ENCODE data around the gene MCUB. TPM values are rescaled to one million over a fixed set of nuclear protein-coding genes. Genes with fewer than 3 reads are reported as not detected.

The MCUB gene
- total RNA-seq, 2 experiments from 2014 or later = 69.1 to 71.8 TPM

DNA sequence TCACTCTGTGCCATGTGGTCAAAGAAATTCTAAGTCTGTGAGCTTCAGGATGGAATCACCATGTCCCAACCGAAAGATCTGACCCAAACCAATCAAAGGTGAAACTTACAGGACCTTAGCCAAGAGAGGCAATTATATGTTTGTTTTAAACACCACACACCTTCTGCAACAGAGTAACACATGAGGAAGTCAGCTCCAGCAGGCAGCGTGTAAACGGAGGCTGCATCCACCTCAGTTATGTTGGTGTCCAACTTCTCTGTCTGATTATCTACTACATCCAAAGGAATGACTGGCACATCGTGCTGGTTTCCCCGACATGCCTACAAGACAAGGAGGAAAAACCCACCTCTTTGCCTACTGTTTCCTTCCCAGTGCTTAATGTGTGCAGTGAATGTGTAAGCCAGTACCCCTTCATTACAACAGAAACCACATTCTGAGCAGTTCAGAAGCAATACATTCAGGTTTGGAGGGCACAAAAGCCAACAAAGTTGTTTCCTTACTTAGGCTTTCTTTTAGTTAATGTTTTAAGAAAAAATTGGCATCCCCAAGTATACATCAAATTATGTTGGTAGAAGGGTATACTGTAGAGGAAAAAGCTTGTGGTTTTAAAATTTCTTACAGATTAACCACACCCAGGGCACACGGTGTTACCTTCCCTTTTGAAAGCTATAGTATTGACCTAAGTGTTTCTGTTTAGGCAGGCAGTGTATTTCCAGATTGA is 130.8 kb downstream of the MCUB start:
- H3K4me1 Mint-ChIP-seq (ENCODE audit: low read depth) = peaks cover 32% of the 10 kb centered on the region
- CTCF ChIA-PET = interaction anchor here (0.7 to 1.6 kb wide), 2 partner anchors 10 to 32 kb away, joined by 8 to 9 read pairs; no protein-coding TSS in a partner anchor
- H3K27ac Mint-ChIP-seq = peak overlapping the region; percentile 54
- no peaks in the 10 kb centered on the region for H3K9me3 Mint-ChIP-seq
- intact Hi-C loops (cut with micrococcal nuclease) = no loop called here
- peak; percentile 14 for DNase-seq
- no peaks in the 10 kb centered on the region for H3K27me3 Mint-ChIP-seq (ENCODE audit: low read depth)
- peaks cover 43% of the 10 kb centered on the region for H3K36me3 Mint-ChIP-seq (ENCODE audit: low read depth)
- no peak overlapping the region for H3K4me3 Mint-ChIP-seq

DNA sequence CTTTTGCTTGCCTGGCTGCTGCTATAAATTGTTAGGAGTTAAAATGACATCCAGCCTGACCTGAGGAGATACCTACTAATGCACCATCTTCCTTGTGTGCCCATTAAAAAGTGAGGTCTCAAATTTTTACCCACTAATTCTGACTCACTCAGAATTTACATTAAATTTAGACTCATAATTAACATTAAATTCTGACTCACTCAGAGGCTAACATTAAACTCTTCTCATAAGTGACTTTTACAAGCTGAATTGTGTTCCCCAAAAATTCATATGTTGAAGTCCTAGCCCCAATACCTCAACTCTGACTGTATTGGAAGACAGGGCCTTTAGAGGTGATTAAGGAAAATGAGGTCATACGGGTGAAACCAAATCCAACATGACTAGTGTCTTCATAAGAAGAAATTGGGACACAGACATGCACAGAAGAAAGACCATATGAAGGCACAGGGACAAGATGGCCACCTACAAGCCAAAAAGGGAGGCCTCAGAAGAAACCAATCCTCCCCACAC is 131.4 kb downstream of the MCUB start:
- CTCF ChIA-PET = interaction anchor here (1.6 kb wide), 1 partner anchor 10 kb away, joined by 9 read pairs; no protein-coding TSS in a partner anchor
- Mint-ChIP-seq H3K4me1 (ENCODE audit: low read depth) (peaks cover 33% of the 10 kb centered on the region), H3K27ac (peak overlapping the region; percentile 54), H3K36me3 (ENCODE audit: low read depth) (peaks cover 39% of the 10 kb centered on the region), H3K9me3 (no peaks in the 10 kb centered on the region), H3K4me3 (no peak overlapping the region), H3K27me3 (ENCODE audit: low read depth) (no peaks in the 10 kb centered on the region)
- intact Hi-C loops (cut with micrococcal nuclease) = no loop called here
- no peak for DNase-seq

DNA sequence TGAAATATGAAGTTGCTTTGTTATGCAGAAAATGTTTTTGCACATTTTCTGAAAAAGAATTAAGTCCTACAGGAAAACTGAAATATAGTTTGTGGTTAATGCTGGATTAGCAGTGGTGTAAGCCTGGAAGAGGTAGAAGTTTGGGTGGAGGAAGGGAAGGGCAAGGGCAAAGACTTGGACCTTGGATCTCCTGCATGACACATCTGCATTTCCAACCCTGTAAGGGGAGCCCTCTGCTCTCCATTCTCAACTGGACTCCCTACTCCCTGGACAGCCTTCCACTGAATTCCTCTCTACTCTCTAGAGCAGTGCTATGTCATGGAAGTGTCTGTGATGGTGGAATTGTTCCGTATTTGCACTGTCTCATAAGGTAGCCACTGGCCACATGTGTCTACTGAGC is 138.6 kb downstream of the MCUB start:
- Mint-ChIP-seq H3K9me3 (no peaks in the 10 kb centered on the region), H3K27ac (no peak overlapping the region), H3K4me1 (ENCODE audit: low read depth) (peaks cover 31% of the 10 kb centered on the region), H3K27me3 (ENCODE audit: low read depth) (no peaks in the 10 kb centered on the region), H3K36me3 (ENCODE audit: low read depth) (peaks cover 13% of the 10 kb centered on the region), H3K4me3 (no peak overlapping the region)
- CTCF ChIA-PET = interaction anchor here (1.3 kb wide), 1 partner anchor 13 kb away, joined by 3 read pairs; no protein-coding TSS in a partner anchor
- DNase-seq = no peak
- intact Hi-C loops (cut with micrococcal nuclease) = no loop called here

DNA sequence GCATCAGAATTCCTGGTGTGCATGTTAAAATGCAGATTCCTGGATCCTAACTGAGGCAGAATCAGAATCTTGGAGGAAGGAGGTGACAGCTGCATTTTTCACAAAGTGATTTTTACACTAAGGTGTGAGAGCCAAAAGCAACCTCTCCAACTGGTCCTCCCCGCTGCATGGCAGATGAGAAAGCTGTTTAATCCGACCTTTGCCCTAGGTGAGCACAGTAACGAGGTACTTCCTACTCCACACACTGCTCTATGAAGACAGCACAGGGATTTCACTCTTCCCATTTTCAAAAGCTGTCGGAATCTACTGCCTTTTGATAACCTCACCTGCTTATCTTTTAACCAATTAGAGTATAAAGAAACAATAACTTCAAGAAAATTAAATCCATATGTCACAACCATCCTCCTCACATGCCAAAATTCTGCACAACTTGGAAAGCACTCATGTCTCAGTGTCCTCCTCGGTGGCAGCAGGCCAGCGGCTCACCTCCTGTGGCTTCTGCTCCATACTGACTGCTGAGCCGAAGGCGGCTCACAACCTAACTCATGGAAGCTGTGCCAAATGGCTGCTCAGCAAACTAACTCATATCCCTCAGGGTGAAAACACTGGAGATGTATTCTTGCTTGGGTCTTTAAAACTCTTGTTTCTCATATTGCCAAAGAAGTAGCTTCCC is 139.6 kb downstream of the MCUB start:
- no peak for DNase-seq
- Mint-ChIP-seq H3K4me3 (no peak overlapping the region), H3K27me3 (ENCODE audit: low read depth) (no peaks in the 10 kb centered on the region), H3K4me1 (ENCODE audit: low read depth) (peaks cover 36% of the 10 kb centered on the region), H3K9me3 (no peaks in the 10 kb centered on the region), H3K36me3 (ENCODE audit: low read depth) (peaks cover 8% of the 10 kb centered on the region), H3K27ac (no peak overlapping the region)
- intact Hi-C loops (cut with micrococcal nuclease) = loop anchor here (10.0 kb wide), 1 partner anchor 495 kb away; the partner anchor contains the start of gene ELOVL6
- CTCF ChIA-PET = interaction anchor here (0.6 to 2.9 kb wide), 3 partner anchors 9 to 128 kb away, joined by 3 to 9 read pairs (median 5); no protein-coding TSS in a partner anchor

DNA sequence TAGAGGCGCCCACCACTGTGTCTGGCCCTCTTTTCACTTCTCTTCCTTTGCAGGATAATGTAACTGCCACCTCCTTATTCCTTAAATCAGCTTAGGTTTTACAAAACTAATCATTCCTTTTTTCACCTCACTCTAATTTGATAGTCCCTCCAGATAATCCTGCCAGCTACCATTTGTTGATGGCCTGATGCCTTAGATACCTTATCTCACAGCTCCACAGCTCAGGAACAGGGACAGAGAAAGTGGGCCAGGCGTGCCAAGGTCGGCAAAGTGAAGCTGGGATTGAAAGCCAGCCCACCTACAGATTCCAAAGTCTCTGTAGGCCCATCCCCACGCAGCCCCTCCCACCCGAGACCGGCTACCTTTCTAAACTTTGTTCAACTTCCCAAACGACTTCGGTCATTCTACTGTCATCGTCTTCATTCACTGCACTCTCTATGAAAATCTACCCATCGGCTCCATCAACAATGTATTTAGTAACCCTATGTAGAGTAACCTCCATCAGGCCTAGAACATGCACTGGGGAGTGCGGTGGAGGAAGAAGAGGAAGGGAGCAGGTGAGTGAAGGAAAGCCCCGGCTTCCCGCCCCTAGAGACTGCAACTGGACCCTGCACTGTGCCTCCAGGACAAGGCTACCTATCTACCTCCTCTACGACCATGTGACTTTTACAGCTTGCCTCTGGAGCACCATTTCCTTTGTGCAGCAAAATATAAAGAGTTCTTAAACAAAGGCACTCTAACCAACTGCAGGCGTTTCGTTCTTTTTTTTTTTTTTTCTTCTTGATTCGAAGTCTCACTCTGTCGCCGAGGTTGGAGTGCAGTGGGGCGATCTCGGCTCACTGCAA is 141.7 kb downstream of the MCUB start:
- Mint-ChIP-seq H3K27me3 (ENCODE audit: low read depth) (no peaks in the 10 kb centered on the region), H3K4me3 (peak overlapping the region; percentile 86), H3K4me1 (ENCODE audit: low read depth) (peaks cover 34% of the 10 kb centered on the region), H3K27ac (peak overlapping the region; percentile 82), H3K9me3 (no peaks in the 10 kb centered on the region), H3K36me3 (ENCODE audit: low read depth) (peaks cover 8% of the 10 kb centered on the region)
- no peak for DNase-seq
- intact Hi-C loops (cut with micrococcal nuclease) = loop anchor here (1.0 to 10.0 kb wide), 5 partner anchors 53 to 728 kb away; partner anchors contain the start of gene ELOVL6
- CTCF ChIA-PET = interaction anchor here (0.7 to 2.9 kb wide), 8 partner anchors 11 to 243 kb away, joined by 3 to 9 read pairs (median 6); no protein-coding TSS in a partner anchor

DNA sequence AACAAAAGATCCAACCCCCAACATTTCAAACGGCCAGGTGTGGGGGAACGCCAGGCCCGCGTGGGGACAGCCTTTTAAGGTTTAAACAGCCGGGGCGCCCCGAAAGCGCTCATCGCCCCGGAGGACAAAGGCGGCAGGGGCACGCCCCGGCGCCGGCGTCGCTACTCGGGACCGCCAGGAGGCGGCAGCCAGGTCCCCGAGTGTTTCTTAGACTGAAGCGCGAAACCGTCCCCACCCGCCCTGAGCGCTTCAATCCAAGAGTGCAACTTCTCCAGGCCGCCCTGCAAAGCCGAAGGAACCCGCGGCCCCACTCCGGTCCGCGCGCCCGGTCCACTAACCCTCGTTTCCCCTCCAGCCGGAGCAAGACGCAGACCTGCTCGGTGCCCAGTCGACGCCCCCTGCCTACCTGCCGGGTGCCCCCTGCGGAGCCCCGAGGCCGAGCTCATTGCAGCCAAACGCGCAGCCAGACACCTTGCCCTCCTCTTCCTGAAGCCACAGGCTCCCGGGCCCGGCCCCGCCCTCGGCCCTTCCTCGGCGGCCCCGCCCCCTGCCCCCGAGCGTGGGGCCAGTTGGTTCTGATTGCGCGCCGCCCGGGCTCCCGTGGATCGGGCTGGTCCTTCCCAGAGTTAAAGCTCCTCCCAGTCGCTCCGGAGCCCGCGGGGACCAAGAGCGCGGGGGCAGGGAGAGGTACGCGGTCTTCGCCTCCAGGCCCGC is 143.1 kb downstream of the MCUB start, which contains the start of gene CASP6:
Gene CASP6 (minus strand): TSS at position 496 of the 714 bp plus-strand sequence. CDS start 50 bp downstream, at position 446.
- H3K4me1 Mint-ChIP-seq (ENCODE audit: low read depth) = peaks cover 28% of the 10 kb centered on the region
- CTCF ChIA-PET = interaction anchor here (0.5 to 2.9 kb wide), 10 partner anchors 8 to 270 kb away, joined by 3 to 11 read pairs (median 3); partner anchors contain the start of genes PLA2G12A and SEC24B
- intact Hi-C loops (cut with micrococcal nuclease) = loop anchor here (1.0 to 10.0 kb wide), 9 partner anchors 26 to 730 kb away; partner anchors contain the start of genes ELOVL6, GAR1 and SEC24B
- H3K36me3 Mint-ChIP-seq (ENCODE audit: low read depth) = no peaks in the 10 kb centered on the region
- H3K27ac Mint-ChIP-seq = peak within 1 kb of the TSS; percentile 82
- peak within 1 kb of the TSS; percentile 86 for H3K4me3 Mint-ChIP-seq
- H3K9me3 Mint-ChIP-seq = no peaks in the 10 kb centered on the region
- H3K27me3 Mint-ChIP-seq (ENCODE audit: low read depth) = no peaks in the 10 kb centered on the region
- peak; percentile 76 for DNase-seq

DNA sequence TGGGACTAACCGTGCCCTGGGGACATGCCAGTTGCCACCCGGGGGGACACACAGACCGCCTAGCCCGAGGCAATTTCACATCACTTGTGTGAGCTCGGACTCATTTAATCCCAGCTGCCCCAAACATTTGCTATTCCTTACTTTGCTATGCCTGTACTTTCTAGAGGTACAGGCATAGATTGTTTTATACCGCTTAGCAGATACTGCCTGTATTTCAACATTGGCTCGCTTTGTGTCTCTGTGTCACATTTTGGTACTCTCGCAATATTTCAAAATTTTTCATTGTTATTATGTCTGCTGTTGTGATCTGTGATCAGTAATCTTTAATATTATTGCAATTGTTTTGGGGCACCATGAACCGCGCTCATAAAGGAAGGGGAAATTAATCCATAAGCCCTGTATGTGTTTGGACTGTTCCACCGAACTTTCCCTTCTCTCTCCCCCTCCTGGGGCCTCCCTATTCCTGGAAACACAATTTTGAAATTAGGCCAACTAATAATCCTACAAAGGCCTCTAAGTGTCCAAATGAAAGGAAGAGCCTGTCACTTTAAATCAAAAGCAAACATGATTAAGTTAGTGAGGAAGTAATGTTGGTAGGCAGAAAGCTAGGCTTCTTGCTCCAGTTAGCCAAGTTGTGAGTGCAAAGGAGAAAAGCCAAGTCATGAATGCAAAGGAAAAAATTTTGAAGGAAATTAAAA is 143.8 kb downstream of the MCUB start:
- peak overlapping the region; percentile 81 for H3K27ac Mint-ChIP-seq
- intact Hi-C loops (cut with micrococcal nuclease) = loop anchor here (1.0 to 10.0 kb wide), 7 partner anchors 25 to 491 kb away; partner anchors contain the start of genes ELOVL6, GAR1 and SEC24B
- H3K4me1 Mint-ChIP-seq (ENCODE audit: low read depth) = peaks cover 27% of the 10 kb centered on the region
- CTCF ChIA-PET = interaction anchor here (0.5 to 2.9 kb wide), 11 partner anchors 9 to 270 kb away, joined by 3 to 11 read pairs (median 3); partner anchors contain the start of genes PLA2G12A and SEC24B
- DNase-seq = no peak
- H3K36me3 Mint-ChIP-seq (ENCODE audit: low read depth) = no peaks in the 10 kb centered on the region
- H3K27me3 Mint-ChIP-seq (ENCODE audit: low read depth) = no peaks in the 10 kb centered on the region
- H3K4me3 Mint-ChIP-seq = peak overlapping the region; percentile 86
- no peaks in the 10 kb centered on the region for H3K9me3 Mint-ChIP-seq

DNA sequence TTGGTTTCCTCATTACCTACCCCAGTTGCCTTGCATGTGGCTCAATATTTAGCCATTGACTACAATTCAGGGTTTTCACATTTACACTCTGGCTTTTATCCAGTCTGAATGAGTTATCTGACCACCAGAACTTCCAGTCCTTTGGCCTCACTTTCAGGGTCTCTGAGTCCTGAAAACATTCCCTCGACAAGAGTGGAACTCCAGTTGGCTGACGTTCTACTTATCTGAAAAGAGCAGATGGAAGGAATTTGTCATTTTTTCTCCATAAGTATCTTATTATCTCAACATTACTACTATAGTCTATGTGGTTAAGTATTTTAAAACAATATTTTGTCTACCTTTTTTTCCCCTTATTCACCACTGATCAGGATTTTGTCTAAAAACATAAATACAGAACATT is 148.4 kb downstream of the MCUB start:
- no peak for DNase-seq
- CTCF ChIA-PET = no interaction called here
- Mint-ChIP-seq H3K4me1 (ENCODE audit: low read depth) (peaks cover 5% of the 10 kb centered on the region), H3K27me3 (ENCODE audit: low read depth) (no peaks in the 10 kb centered on the region), H3K9me3 (no peaks in the 10 kb centered on the region), H3K36me3 (ENCODE audit: low read depth) (peaks cover 4% of the 10 kb centered on the region), H3K4me3 (no peak overlapping the region), H3K27ac (no peak overlapping the region)
- intact Hi-C loops (cut with micrococcal nuclease) = loop anchor here (10.0 kb wide), 1 partner anchor 486 kb away; the partner anchor contains the start of gene ELOVL6

DNA sequence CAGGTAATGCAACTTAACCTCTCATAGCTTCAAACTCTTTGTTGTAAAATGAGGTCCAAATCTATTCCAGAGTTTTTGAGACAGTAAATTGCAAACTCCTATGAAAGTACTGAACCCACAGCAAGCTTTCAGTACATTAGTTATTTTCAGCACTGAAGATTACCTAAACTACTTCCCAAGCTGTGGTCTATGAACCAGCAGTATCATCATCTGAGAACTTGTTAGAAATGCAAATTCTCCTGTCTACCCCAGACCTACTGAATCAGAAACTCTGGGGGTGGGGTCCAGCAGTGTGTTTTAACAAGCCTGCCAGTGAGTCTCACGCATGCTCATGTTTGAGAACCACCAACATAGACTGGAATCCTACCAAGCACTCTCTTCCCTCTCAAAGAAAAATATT is 148.9 kb downstream of the MCUB start:
- H3K27me3 Mint-ChIP-seq (ENCODE audit: low read depth) = no peaks in the 10 kb centered on the region
- H3K36me3 Mint-ChIP-seq (ENCODE audit: low read depth) = peaks cover 4% of the 10 kb centered on the region
- intact Hi-C loops (cut with micrococcal nuclease) = loop anchor here (10.0 kb wide), 1 partner anchor 486 kb away; the partner anchor contains the start of gene ELOVL6
- H3K9me3 Mint-ChIP-seq = no peaks in the 10 kb centered on the region
- CTCF ChIA-PET = no interaction called here
- H3K4me3 Mint-ChIP-seq = no peak overlapping the region
- no peak overlapping the region for H3K27ac Mint-ChIP-seq
- H3K4me1 Mint-ChIP-seq (ENCODE audit: low read depth) = peaks cover 2% of the 10 kb centered on the region
- DNase-seq = no peak

DNA sequence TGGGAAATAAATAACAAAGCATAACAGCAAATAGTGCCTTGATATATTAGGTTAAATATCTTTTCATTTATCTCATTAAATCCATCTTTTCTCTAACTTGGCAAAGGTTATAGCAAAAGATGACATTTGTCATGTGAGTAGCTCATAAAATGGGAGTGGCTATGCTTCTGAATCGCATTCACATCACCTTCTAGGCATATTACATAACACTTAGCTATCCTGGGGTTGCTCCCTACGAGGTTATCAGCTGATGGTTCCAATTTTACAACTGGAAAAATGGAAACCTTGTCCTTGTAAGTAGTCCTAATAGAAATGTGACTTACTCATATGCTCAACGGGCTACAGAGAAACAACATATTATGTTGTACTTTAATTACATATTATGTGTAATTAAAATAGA is 153.5 kb downstream of the MCUB start:
- peaks cover 17% of the 10 kb centered on the region for H3K36me3 Mint-ChIP-seq (ENCODE audit: low read depth)
- no peaks in the 10 kb centered on the region for H3K4me1 Mint-ChIP-seq (ENCODE audit: low read depth)
- H3K27me3 Mint-ChIP-seq (ENCODE audit: low read depth) = no peaks in the 10 kb centered on the region
- no peak for DNase-seq
- no peak overlapping the region for H3K27ac Mint-ChIP-seq
- CTCF ChIA-PET = interaction anchor here (0.6 kb wide), 1 partner anchor 21 kb away, joined by 3 read pairs; no protein-coding TSS in a partner anchor
- no peaks in the 10 kb centered on the region for H3K9me3 Mint-ChIP-seq
- H3K4me3 Mint-ChIP-seq = no peak overlapping the region
- intact Hi-C loops (cut with micrococcal nuclease) = no loop called here

Measured in activated naive CD4-positive, alpha-beta T cell treated with anti-CD3 and anti-CD28 coated beads for 36 hours (primary cell).